Endodermal cell (in vitro differentiated cells): Measurements from ENCODE around the gene ADAMTS17. TPM values are rescaled to one million over a fixed set of nuclear protein-coding genes. Genes with fewer than 3 reads are reported as not detected.

Source experiments
- DNase-seq: peaks from one replicate; pipeline ENCODE4 v3.0.0-alpha.2; 2017
- H3K27ac ChIP-seq: 2 replicates; pipeline ENCODE4 v1.5.1; 2013; ENCODE audit warnings: mild to moderate bottlenecking, low read depth, low read length, moderate library complexity
- H3K27me3 ChIP-seq: 2 replicates; pipeline ENCODE4 v1.6.1; 2013; ENCODE audit warnings: mild to moderate bottlenecking, low read length, moderate library complexity; ENCODE audit not compliant: insufficient read depth, control insufficient read depth, poor library complexity, severe bottlenecking
- H3K36me3 ChIP-seq: 2 replicates; pipeline ENCODE4 v1.7.0; 2013; ENCODE audit warnings: mild to moderate bottlenecking, low read length, moderate library complexity; ENCODE audit not compliant: control insufficient read depth, insufficient read depth
- H3K4me1 ChIP-seq: one replicate; pipeline ENCODE4 v1.7.0; 2013; ENCODE audit warnings: low read length; ENCODE audit not compliant: control insufficient read depth, insufficient read depth
- H3K4me3 ChIP-seq: 2 replicates; pipeline ENCODE4 v1.5.1; 2013; ENCODE audit warnings: mild to moderate bottlenecking, low read length, moderate library complexity
- H3K9ac ChIP-seq: 2 replicates; pipeline ENCODE4 v1.6.1; 2013; ENCODE audit warnings: mild to moderate bottlenecking, low read length, moderate library complexity; ENCODE audit not compliant: poor library complexity, severe bottlenecking; ENCODE audit errors: extremely low read depth
- H3K9me3 ChIP-seq: 2 replicates; pipeline ENCODE4 v1.6.1; 2013; ENCODE audit warnings: mild to moderate bottlenecking, low read length, moderate library complexity; ENCODE audit not compliant: control insufficient read depth
- H3K27ac Mint-ChIP-seq: 2 replicates; pipeline ENCODE4 v1.8.0; 2020; ENCODE audit warnings: mixed read lengths
- H3K27me3 Mint-ChIP-seq: 2 replicates; pipeline ENCODE4 v1.8.0; 2021; ENCODE audit warnings: mild to moderate bottlenecking, mixed read lengths; ENCODE audit not compliant: insufficient read depth
- H3K36me3 Mint-ChIP-seq: 2 replicates; pipeline ENCODE4 v1.8.0; 2020; ENCODE audit warnings: low read depth, mixed read lengths
- H3K4me1 Mint-ChIP-seq: 2 replicates; pipeline ENCODE4 v1.8.0; 2020; ENCODE audit warnings: mixed read lengths
- H3K4me3 Mint-ChIP-seq: 2 replicates; pipeline ENCODE4 v1.8.0; 2020; ENCODE audit warnings: mild to moderate bottlenecking, moderate library complexity, mixed read lengths
- H3K9me3 Mint-ChIP-seq: 2 replicates; pipeline ENCODE4 v1.8.0; 2020; ENCODE audit warnings: mild to moderate bottlenecking, mixed read lengths
- CTCF ChIP-seq: fragments of 200-600 bp; sonication (generic); conservative IDR thresholded peaks from 2 replicates; pipeline ENCODE4 v1.5.0; 2021; ENCODE audit warnings: antibody characterized with exemption, mild to moderate bottlenecking
- WGBS, 2 experiments: methylation state at CpG; one replicate each; pipeline versions ENCODE4 v1.1.5 to v1.1.7; 2013; ENCODE audit warnings: missing lambda C conversion rate in 2 of 2, mixed read lengths in 1 of 2; ENCODE audit not compliant: insufficient coverage in 1 of 2, insufficient read length in 1 of 2; 5-methylcytosine and 5-hydroxymethylcytosine counted together
- total RNA-seq, 2 donors: library from RNA; stranded (reverse); fragmentation: NEBNext Ultra II Directional in 1 of 2; extraction: Animal tissue kit (Norgen Biotek cat#: 25700) in 1 of 2; gene quantifications; 2 replicates in 1 of 2; 3 replicates in 1 of 2; pipeline ENCODE4 v1.2.1, GENCODE V29; 2021

ADAMTS17 gene
- total RNA-seq, 2 donors from 2014 or later, result 0.82 to 2.3 TPM

GRCh38 chr15:100141311-100142001, 200.3 kb downstream of the ADAMTS17 start:
- H3K27ac ChIP-seq, result no peak overlapping the region
- no peak overlapping the region for H3K27ac Mint-ChIP-seq
- H3K9me3 ChIP-seq, result no peaks in the 10 kb centered on the region
- no peaks in the 10 kb centered on the region for H3K27me3 ChIP-seq
- no peak overlapping the region for H3K4me3 ChIP-seq
- peaks cover 6% of the 10 kb centered on the region for H3K9me3 Mint-ChIP-seq
- H3K27me3 Mint-ChIP-seq, result no peaks in the 10 kb centered on the region
- no peak for DNase-seq
- H3K4me1 ChIP-seq, result no peaks in the 10 kb centered on the region
- H3K36me3 ChIP-seq, result no peaks in the 10 kb centered on the region
- 92 to 98% methylated on average over 8 to 11 of the region's 11 CpGs for WGBS, 2 experiments
- H3K4me3 Mint-ChIP-seq, result no peak overlapping the region
- H3K9ac ChIP-seq, result no peak overlapping the region
- TF ChIP-seq CTCF, result no peak
- H3K36me3 Mint-ChIP-seq, result peaks cover 2% of the 10 kb centered on the region
- no peaks in the 10 kb centered on the region for H3K4me1 Mint-ChIP-seq

- WGBS, 2 experiments, result 88 to 91% methylated on average over 21 to 25 of the region's 25 CpGs
- Mint-ChIP-seq H3K36me3 (no peaks in the 10 kb centered on the region), H3K9me3 (peaks cover 2% of the 10 kb centered on the region), H3K4me3 (no peak overlapping the region), H3K27ac (no peak overlapping the region), H3K4me1 (no peaks in the 10 kb centered on the region), H3K27me3 (no peaks in the 10 kb centered on the region)
- Histone ChIP-seq H3K36me3 (no peaks in the 10 kb centered on the region), H3K4me3 (no peak overlapping the region), H3K27me3 (no peaks in the 10 kb centered on the region), H3K27ac (no peak overlapping the region), H3K9me3 (no peaks in the 10 kb centered on the region), H3K9ac (no peak overlapping the region), H3K4me1 (no peaks in the 10 kb centered on the region)
- no peak for TF ChIP-seq CTCF
- DNase-seq, result no peak
These were observed 201.1 kb downstream of the ADAMTS17 start for GRCh38 chr15:100140527-100141308.

GRCh38 chr15:100134586-100134985, 207.2 kb downstream of the ADAMTS17 start:
- H3K27ac ChIP-seq, result no peak overlapping the region
- Mint-ChIP-seq H3K4me3 (no peak overlapping the region), H3K9me3 (no peaks in the 10 kb centered on the region), H3K27me3 (no peaks in the 10 kb centered on the region), H3K27ac (no peak overlapping the region), H3K36me3 (no peaks in the 10 kb centered on the region), H3K4me1 (no peaks in the 10 kb centered on the region)
- H3K4me1 ChIP-seq, result no peaks in the 10 kb centered on the region
- no peaks in the 10 kb centered on the region for H3K36me3 ChIP-seq
- no peak for TF ChIP-seq CTCF
- DNase-seq, result no peak
- 94 to 95% methylated on average over 4 to 5 of the region's 5 CpGs for WGBS, 2 experiments
- no peaks in the 10 kb centered on the region for H3K27me3 ChIP-seq
- no peaks in the 10 kb centered on the region for H3K9me3 ChIP-seq
- no peak overlapping the region for H3K4me3 ChIP-seq
- no peak overlapping the region for H3K9ac ChIP-seq
